Left forelimb (tissue), 1 donor: ENCODE data around the gene CFAP157.

Experiments used
- DNase-seq: peaks from one replicate; pipeline ENCODE4 v3.0.0-alpha.2; 2018; ENCODE audit warnings: low spot score

Gene CFAP157

GRCh38 chr9:127706836-127707241 lies at the start of gene CFAP157:
CFAP157 (plus strand) TSS chr9:127706988; CDS start chr9:127707032, 44 bp downstream.
- no peak for DNase-seq

DNA sequence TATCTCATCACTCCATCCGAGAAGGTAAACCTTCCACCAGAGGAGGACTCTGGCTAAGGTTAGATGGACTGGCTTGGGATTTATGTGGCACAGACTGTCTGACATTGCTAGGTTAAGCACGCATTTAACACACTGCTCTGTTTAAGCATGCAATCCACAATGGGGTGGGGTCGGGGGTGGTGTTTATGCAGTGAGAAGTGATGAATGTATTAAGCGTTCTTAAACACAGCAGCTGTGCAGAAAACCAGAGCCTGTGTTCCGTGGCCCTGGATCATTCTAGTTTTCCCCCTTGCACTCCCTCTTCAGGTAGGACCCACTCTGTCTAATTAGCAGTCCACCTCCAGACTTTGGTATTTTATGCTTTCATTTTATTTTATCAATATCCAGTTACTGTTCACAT lies 48.4 kb upstream of the CFAP157 start:
- no peak for DNase-seq

DNA sequence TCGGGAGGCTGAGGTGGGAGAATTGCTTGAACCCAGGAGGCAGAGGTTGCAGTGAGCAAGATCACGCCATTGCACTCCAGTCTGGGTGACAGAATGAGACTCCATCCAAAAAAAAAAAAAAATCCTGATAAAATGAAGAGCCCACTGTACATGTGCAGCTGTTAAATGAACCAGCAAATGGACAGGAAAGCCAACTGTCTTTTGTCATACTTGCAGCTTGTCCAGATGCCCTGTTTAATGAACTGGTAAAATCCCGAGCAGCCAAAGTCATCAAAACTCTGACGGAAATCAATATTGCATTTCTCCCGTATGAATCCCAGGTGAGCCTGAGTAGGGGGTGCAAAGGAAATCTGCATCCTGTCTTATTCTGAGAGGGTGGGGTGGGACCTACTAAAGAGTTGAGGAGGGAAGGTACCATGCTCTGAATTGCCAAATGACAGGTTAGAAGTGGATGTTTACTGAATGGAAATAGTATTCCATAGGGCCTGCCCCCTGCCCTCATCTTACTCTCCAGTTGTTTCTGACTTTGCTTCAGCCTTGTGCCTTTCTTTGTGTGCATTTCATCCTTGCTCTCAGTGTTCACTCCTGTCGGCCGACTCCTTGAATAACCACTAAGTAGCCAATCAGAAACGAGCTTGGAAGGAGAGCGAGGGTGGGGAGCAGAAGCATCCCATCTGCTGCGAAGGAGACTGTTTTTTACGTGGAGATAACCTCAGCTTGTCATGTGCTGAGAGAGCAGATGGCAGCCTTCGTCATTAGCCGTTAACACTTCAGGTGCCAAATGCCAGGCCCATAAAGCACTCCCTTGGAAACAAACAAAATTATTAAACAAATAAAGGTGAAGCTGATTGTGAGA lies 45.7 kb upstream of the CFAP157 start:
- no peak for DNase-seq

DNA sequence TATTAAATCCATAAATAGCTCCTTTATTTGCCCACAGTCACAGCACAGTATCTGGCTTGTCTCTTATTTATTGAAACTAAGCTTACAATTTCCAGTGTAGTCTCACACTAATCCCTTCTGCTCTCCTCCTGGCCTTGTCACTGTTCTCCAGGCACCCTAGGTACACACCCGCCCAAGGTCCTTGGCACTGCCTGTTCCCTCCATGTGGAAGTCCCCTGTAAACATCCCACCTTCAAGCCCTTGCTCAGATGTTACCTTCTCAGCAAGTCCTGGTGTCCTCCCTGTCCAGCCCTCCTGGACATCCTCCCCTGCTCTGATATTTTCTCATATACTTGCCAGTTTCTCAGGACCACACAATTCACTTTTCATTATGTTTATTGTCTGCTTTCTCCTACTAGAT lies 44.2 kb upstream of the CFAP157 start:
- DNase-seq: no peak

DNA sequence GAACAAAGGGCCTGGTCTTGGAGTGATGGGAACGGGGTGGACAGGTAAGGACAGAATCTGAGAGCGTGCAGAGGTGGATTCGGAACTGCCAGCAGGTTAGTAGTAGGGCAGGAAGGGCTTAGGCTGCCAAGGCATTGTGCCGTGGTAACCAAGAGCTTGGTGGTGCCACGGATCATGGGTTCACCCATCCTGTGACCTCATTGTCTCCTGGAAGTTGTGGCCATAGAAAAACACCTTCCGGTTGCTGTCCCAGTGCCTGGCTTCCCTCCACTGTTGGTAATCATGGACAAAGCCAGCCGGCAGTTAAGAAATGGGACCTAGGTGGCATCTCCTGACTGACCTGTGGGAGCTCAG lies 42.5 kb upstream of the CFAP157 start:
- no peak for DNase-seq

- no peak for DNase-seq
These were observed 41.9 kb upstream of the CFAP157 start for GRCh38 chr9:127664678-127665507.

DNA sequence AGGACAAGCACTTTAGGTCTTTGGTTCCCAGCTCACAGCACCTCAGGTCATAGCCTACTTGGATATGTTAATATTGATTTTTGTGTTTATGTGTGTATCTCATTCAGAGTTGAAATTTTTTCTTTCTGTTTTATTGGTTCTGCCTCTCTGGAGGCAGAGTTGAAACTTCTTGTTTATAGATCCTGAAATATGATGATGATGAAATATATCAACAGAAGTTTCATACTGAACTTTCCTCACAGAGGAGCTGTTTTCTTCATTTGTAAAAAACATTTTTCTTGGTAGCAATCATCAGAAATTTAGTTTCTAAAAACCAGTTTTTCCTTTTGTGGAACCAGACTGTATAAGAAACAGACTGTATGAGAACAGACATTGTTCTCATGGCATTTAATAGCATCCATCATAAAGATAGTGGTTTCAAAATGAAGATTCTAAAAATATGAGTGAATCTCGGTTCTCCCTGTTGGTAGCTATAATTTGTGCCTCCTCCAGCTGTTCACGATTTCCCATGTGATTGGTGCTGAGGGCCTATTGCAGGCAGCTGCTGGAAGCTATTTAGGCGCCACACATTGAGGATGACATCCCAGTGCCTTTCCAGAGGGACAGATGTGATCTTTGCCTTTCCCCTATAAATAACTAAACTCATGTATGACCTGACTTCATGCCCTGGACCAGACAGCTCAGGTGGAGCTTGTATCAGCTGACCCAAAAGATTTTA lies 39.5 kb upstream of the CFAP157 start:
- DNase-seq: no peak

DNA sequence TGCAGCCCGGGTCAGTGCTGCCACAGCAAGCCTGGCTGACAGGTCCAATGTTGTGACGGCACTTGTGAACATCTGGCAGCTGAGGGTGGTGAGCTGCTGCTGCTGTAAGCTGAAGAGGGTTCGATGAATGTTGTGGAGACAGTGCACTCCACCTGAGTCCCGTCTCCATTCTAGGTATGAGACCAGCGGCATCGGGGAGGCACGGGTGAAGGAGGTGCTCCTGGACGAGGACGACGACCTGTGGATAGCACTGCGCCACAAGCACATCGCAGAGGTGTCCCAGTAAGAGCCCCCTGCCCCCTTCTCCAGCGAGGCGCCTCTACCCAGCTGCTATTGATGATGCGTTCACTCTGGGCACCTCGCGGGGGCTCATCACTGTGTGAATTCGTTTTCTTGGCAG lies 38.9 kb upstream of the CFAP157 start:
- no peak for DNase-seq

DNA sequence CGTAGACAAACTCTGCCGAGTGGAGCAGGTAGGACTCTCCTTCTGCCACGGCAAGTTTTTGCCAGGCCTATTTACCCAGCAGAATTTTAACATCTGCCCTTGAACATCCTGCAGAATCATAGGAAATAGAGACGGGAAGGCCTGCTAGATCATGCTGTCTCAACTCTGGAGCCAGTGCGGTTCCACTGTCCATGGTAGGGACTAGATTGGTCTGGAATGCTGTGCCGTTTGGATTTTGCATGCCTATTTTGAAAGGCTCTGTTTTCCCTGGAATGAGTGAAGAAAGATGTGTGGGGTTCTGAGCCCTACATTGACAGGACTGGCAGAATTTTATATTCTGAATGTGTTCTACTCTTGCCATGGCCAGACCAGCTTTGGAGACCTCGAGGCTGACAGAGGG lies 33.6 kb upstream of the CFAP157 start:
- no peak for DNase-seq

GRCh38 chr9:127676638-127677037 lies 30.1 kb upstream of the CFAP157 start:
- DNase-seq: no peak

DNA sequence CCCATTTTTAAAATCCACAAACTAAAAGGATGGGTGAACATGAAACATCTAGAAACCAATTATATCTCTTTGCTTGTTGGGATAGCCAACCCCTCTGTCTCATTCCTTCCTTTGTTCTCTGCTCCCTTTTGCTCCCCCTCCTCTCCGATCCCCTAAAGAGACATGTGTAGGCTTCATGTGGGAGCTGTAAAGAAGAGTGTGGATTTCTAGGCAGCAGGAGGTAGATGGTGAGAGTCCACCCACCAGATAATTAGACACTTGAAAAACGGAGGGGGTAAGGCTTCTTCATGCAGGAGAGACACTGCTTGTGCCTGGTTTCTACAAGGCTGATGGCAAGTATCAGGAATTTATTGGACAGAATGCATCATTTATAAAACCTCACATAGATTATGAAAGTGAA lies 27.3 kb upstream of the CFAP157 start:
- no peak for DNase-seq

GRCh38 chr9:127680226-127680625 lies 26.6 kb upstream of the CFAP157 start:
- DNase-seq: no peak

GRCh38 chr9:127680846-127681245 lies 25.9 kb upstream of the CFAP157 start:
- DNase-seq: no peak

DNA sequence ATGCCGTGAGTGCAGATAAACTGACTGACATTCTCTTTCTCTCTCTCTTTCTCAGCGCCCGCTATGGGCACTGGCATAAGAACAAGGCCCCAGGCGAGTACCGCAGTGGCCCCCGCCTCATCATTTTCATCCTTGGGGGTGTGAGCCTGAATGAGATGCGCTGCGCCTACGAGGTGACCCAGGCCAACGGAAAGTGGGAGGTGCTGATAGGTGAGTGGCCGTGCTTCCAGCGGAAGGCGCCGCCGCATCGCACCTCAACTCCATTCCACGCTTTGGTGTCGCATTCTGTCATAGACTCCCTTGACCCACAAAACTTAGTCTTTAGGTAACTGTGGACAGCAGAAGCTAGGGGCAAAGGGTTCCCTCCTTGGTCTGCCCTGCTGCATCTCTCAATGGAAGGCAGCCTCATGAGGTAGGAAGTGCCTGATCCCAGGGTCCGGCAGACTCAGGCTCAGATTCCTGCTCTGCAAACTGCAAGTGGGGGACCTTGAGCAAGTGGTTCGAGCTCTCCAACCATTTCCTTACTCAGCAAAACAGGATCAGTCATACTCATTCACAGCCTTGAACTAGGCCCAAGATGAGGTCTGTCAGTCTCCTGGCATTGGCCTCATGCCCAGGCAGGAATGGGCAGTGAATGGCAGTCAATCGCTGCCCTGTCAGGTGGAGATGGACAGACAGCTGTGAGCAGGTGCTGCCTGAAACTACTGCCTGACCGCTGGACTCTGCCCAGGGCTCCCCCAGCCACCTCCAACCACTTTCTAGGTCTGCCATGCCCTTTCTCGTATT lies 24.2 kb upstream of the CFAP157 start:
- DNase-seq: no peak

- no peak for DNase-seq
These were observed 23.1 kb upstream of the CFAP157 start for GRCh38 chr9:127683723-127684122.

GRCh38 chr9:127684576-127684975 lies 22.2 kb upstream of the CFAP157 start:
- DNase-seq: no peak

- no peak for DNase-seq
These were observed 20.1 kb upstream of the CFAP157 start for GRCh38 chr9:127686461-127687393.

GRCh38 chr9:127689329-127690000 lies 17.3 kb upstream of the CFAP157 start:
- DNase-seq: no peak

- no peak for DNase-seq
These were observed 16.1 kb upstream of the CFAP157 start for GRCh38 chr9:127690735-127691134.

DNA sequence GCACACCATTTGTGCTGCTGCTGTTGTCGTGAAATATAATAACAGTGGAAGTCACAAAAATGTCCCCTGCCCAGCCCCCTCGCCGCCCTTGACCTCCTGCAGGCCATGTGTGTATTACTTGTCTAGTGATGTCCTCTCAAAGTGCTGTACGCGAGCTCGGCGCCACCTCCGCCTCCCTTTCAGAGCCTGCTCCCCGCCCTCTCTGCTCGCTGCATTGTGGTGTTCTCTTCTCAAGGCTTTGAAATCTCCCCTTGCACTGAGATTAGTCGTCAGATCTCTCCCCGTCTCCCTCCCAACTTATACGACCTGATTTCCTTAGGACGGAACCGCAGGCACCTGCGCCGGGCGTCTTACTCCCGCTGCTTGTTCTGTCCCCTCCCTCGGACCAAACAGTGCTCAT lies 14.7 kb upstream of the CFAP157 start:
- DNase-seq: no peak
